Measurements from ENCODE around the gene UNC5CL.

GRCh38 chr6:41025966-41026530 is 13.0 kb downstream of the UNC5CL start:
- no peak for TF ChIP-seq ZNF274 (IDR thresholded peaks at IDR 0.05; ENCODE audit: low read depth, low read length)
- TF ChIP-seq YY1 (IDR thresholded peaks at IDR 0.05; ENCODE audit: insufficient read depth, insufficient read length), result no peak
- no peak for TF ChIP-seq SUZ12 (IDR thresholded peaks at IDR 0.05; ENCODE audit: extremely low read depth, insufficient read depth, insufficient read length)

Data from NT2/D1 (cell line).